ENCODE measurements around the gene RFX3. TPM values are rescaled to one million over a fixed set of nuclear protein-coding genes. Genes with fewer than 3 reads are reported as not detected.

Gene RFX3
- total RNA-seq, 2 donors from 2014 or later = 10.9 to 15.5 TPM

GRCh38 chr9:3271581-3271980 lies 254.2 kb downstream of the RFX3 start:
- Histone ChIP-seq H3K36me3 (no peaks in the 10 kb centered on the region), H3K4me1 (replicated peaks) (no peaks in the 10 kb centered on the region), H3K27me3 (replicated peaks; ENCODE audit: insufficient read depth) (no peaks in the 10 kb centered on the region), H3K27ac (no peak overlapping the region), H3K9me3 (no peaks in the 10 kb centered on the region), H3K4me3 (no peak overlapping the region)
- 86% methylated on average over 2 of the region's 2 CpGs for WGBS
- TF ChIP-seq POLR2AphosphoS5 (IDR thresholded peaks at IDR 0.05) = no peak
- intact Hi-C loops (cut with DNase I) = no loop called here
- no peak for DNase-seq (ENCODE audit: low spot score)

- Histone ChIP-seq H3K36me3 (no peaks in the 10 kb centered on the region), H3K9me3 (no peaks in the 10 kb centered on the region), H3K27ac (no peak overlapping the region), H3K27me3 (replicated peaks; ENCODE audit: insufficient read depth) (no peaks in the 10 kb centered on the region), H3K4me1 (replicated peaks) (no peaks in the 10 kb centered on the region), H3K4me3 (no peak overlapping the region)
- no peak for DNase-seq (ENCODE audit: low spot score)
- intact Hi-C loops (cut with DNase I) = no loop called here
- 92% methylated on average over 1 of the region's 1 CpG for WGBS
- TF ChIP-seq POLR2AphosphoS5 (IDR thresholded peaks at IDR 0.05) (no peak), CTCF (IDR thresholded peaks at IDR 0.05) (no peak), POLR2A (IDR thresholded peaks at IDR 0.05) (no peak)
These were observed 254.6 kb downstream of the RFX3 start for GRCh38 chr9:3271157-3271556.

- Histone ChIP-seq H3K36me3 (no peaks in the 10 kb centered on the region), H3K27me3 (replicated peaks; ENCODE audit: insufficient read depth) (no peaks in the 10 kb centered on the region), H3K4me1 (replicated peaks) (no peaks in the 10 kb centered on the region), H3K27ac (no peak overlapping the region), H3K4me3 (no peak overlapping the region), H3K9me3 (no peaks in the 10 kb centered on the region)
- no peak for DNase-seq (ENCODE audit: low spot score)
- intact Hi-C loops (cut with DNase I) = no loop called here
- no peak for TF ChIP-seq POLR2AphosphoS5 (IDR thresholded peaks at IDR 0.05)
- TF ChIP-seq CTCF (IDR thresholded peaks at IDR 0.05) = no peak
- no peak for TF ChIP-seq POLR2A (IDR thresholded peaks at IDR 0.05)
- 60% methylated on average over 1 of the region's 1 CpG for WGBS
These were observed 257.6 kb downstream of the RFX3 start for GRCh38 chr9:3268223-3268622.

GRCh38 chr9:3263698-3264097 lies 262.1 kb downstream of the RFX3 start:
- WGBS = 95% methylated on average over 3 of the region's 3 CpGs
- intact Hi-C loops (cut with DNase I) = no loop called here
- TF ChIP-seq POLR2AphosphoS5 (IDR thresholded peaks at IDR 0.05) (no peak), POLR2A (IDR thresholded peaks at IDR 0.05) (no peak), CTCF (IDR thresholded peaks at IDR 0.05) (no peak)
- Histone ChIP-seq H3K27ac (no peak overlapping the region), H3K9me3 (no peaks in the 10 kb centered on the region), H3K4me1 (replicated peaks) (no peaks in the 10 kb centered on the region), H3K4me3 (no peak overlapping the region), H3K36me3 (no peaks in the 10 kb centered on the region), H3K27me3 (replicated peaks; ENCODE audit: insufficient read depth) (no peaks in the 10 kb centered on the region)
- no peak for DNase-seq (ENCODE audit: low spot score)

GRCh38 chr9:3262826-3263529 lies 262.8 kb downstream of the RFX3 start:
- TF ChIP-seq POLR2A (IDR thresholded peaks at IDR 0.05) (no peak), POLR2AphosphoS5 (IDR thresholded peaks at IDR 0.05) (no peak), CTCF (IDR thresholded peaks at IDR 0.05) (no peak)
- Histone ChIP-seq H3K9me3 (no peaks in the 10 kb centered on the region), H3K4me3 (no peak overlapping the region), H3K36me3 (no peaks in the 10 kb centered on the region), H3K4me1 (replicated peaks) (no peaks in the 10 kb centered on the region), H3K27ac (no peak overlapping the region), H3K27me3 (replicated peaks; ENCODE audit: insufficient read depth) (no peaks in the 10 kb centered on the region)
- no peak for DNase-seq (ENCODE audit: low spot score)
- intact Hi-C loops (cut with DNase I) = no loop called here
- WGBS = 89% methylated on average over 10 of the region's 10 CpGs
